GM19240 (cell line): ENCODE measurements around the gene HSF2.

Source experiments
- DNase-seq: peaks from one replicate; pipeline ENCODE4 v3.0.0; 2011; ENCODE audit warnings: low spot score; ENCODE audit not compliant: insufficient read length

HSF2 gene

GRCh38 chr6:122399348-122400120, at the start of gene HSF2:
Gene HSF2, plus strand, starts transcription at chr6:122399652. Its CDS starts 86 bp downstream, at chr6:122399738.
- DNase-seq, result peak; percentile 75

- no peak for DNase-seq
Measured at GRCh38 chr6:122352981-122353664, 46.3 kb upstream of the HSF2 start.

- no peak for DNase-seq
Measured at GRCh38 chr6:122360809-122361208, 38.6 kb upstream of the HSF2 start.

- no peak for DNase-seq
Measured at GRCh38 chr6:122361314-122361979, 38.0 kb upstream of the HSF2 start.

GRCh38 chr6:122363769-122364483, 35.5 kb upstream of the HSF2 start:
- no peak for DNase-seq

- DNase-seq, result no peak
Measured at GRCh38 chr6:122365775-122366403, 33.6 kb upstream of the HSF2 start.

- DNase-seq, result no peak
Measured at GRCh38 chr6:122367171-122367570, 32.3 kb upstream of the HSF2 start.

GRCh38 chr6:122369536-122369935, 29.9 kb upstream of the HSF2 start:
- DNase-seq, result no peak

GRCh38 chr6:122372647-122373046, 26.8 kb upstream of the HSF2 start:
- no peak for DNase-seq

- DNase-seq, result no peak
Measured at GRCh38 chr6:122374307-122374706, 25.1 kb upstream of the HSF2 start.

- no peak for DNase-seq
Measured at GRCh38 chr6:122376246-122376645, 23.2 kb upstream of the HSF2 start.

- DNase-seq, result peak; percentile 20
Measured at GRCh38 chr6:122381494-122382265, 17.8 kb upstream of the HSF2 start.

- no peak for DNase-seq
Measured at GRCh38 chr6:122385857-122386612, 13.4 kb upstream of the HSF2 start.

GRCh38 chr6:122388945-122389344, 10.5 kb upstream of the HSF2 start:
- no peak for DNase-seq

GRCh38 chr6:122389704-122390372, 9.6 kb upstream of the HSF2 start:
- DNase-seq, result no peak

- DNase-seq, result no peak
Measured at GRCh38 chr6:122392564-122393350, 6.7 kb upstream of the HSF2 start.

GRCh38 chr6:122393351-122393896, 6.0 kb upstream of the HSF2 start:
- no peak for DNase-seq

- DNase-seq, result no peak
Measured at GRCh38 chr6:122394016-122394415, 5.4 kb upstream of the HSF2 start.
